A549 (cell line): Measurements from ENCODE around the gene NSMCE3.

Experiments used
- CEBPB ChIP-seq, 2 experiments: fragments of >200 bp in 1 of 2; sonication (Bioruptor Twin) in 1 of 2; formaldehyde crosslinking in 1 of 2; IDR thresholded peaks; 2 replicates each; pipeline ENCODE4 v1.6.1; 2012 to 2016
- CTCF ChIP-seq: fragments of >200 bp; sonication (Bioruptor Twin); formaldehyde crosslinking; IDR thresholded peaks from 3 replicates; pipeline ENCODE4 v1.5.1; 2016
- E2F6 ChIP-seq: IDR thresholded peaks from 2 replicates; pipeline ENCODE4 v1.6.1; 2012; ENCODE audit warnings: low read depth, borderline replicate concordance
- EP300 ChIP-seq, 2 experiments: fragments of >200 bp; sonication (Bioruptor Twin); formaldehyde crosslinking; IDR thresholded peaks; 2 replicates in 1 of 2; 3 replicates in 1 of 2; pipeline ENCODE4 v1.6.1; 2016 to 2017
- ESRRA ChIP-seq: fragments of 150-350 bp; IDR thresholded peaks from 2 replicates; pipeline ENCODE4 v1.6.1; 2014; ENCODE audit warnings: mild to moderate bottlenecking, low read length, borderline replicate concordance
- JUNB ChIP-seq: fragments of >200 bp; sonication (Bioruptor Twin); formaldehyde crosslinking; IDR thresholded peaks from 2 replicates; pipeline ENCODE4 v1.6.1; 2016
- MAX ChIP-seq: IDR thresholded peaks from 2 replicates; pipeline ENCODE4 v1.6.1; 2012
- MAZ ChIP-seq: fragments of 150-350 bp; IDR thresholded peaks from 2 replicates; pipeline ENCODE4 v1.6.1; 2014; ENCODE audit warnings: antibody characterized with exemption, low read depth, low read length, borderline replicate concordance
- POLR2A ChIP-seq: IDR thresholded peaks from 2 replicates; pipeline ENCODE4 v1.6.1; 2012; ENCODE audit warnings: mild to moderate bottlenecking, low read length
- RAD21 ChIP-seq, 2 experiments: fragments of >200 bp in 1 of 2; sonication (Bioruptor Twin) in 1 of 2; formaldehyde crosslinking in 1 of 2; IDR thresholded peaks in 1 of 2; conservative IDR thresholded peaks in 1 of 2; 2 replicates in 1 of 2; 3 replicates in 1 of 2; pipeline ENCODE4 v1.6.1; 2012 to 2018; ENCODE audit warnings: inconsistent platforms in 1 of 2
- RFX5 ChIP-seq: fragments of 450-650 bp; IDR thresholded peaks from 2 replicates; pipeline ENCODE4 v1.7.1; 2014; ENCODE audit warnings: antibody characterized with exemption, mild to moderate bottlenecking, moderate library complexity
- ZC3H11A ChIP-seq: fragments of 450-650 bp; IDR thresholded peaks from 2 replicates; pipeline ENCODE4 v1.6.1; 2014; ENCODE audit warnings: antibody characterized with exemption, mild to moderate bottlenecking
- ZSCAN20 ChIP-seq: fragments of 250-450 bp; sonication (Bioruptor Pico); IDR thresholded peaks from 2 replicates; pipeline ENCODE4 v1.8.0; 2022; ENCODE audit warnings: mild to moderate bottlenecking, moderate library complexity
- TF ChIP-seq, protein P1 (sequence below): fragments of 200-600 bp; sonication (generic); IDR thresholded peaks from 2 replicates; pipeline ENCODE4 v1.6.1; 2016; ENCODE audit warnings: antibody characterized with exemption, mild to moderate bottlenecking, moderate library complexity

- no peak for TF ChIP-seq CEBPB (IDR thresholded peaks at IDR 0.05)
- no peak for TF ChIP-seq E2F6
- no peak for TF ChIP-seq CTCF
- no peak for TF ChIP-seq JUNB
- TF ChIP-seq ZSCAN20 (CRISPR knock-in tag): no peak
- no peak for TF ChIP-seq POLR2A
- TF ChIP-seq EP300 (IDR thresholded peaks at IDR 0.05): no peak
- no peak for TF ChIP-seq MAZ
- TF ChIP-seq RAD21 (conservative IDR thresholded peaks at IDR 0.05 in 1 of 2, IDR thresholded peaks at IDR 0.05 in 1 of 2): no peak
- no peak for TF ChIP-seq ZC3H11A
- TF ChIP-seq, protein P1, sequence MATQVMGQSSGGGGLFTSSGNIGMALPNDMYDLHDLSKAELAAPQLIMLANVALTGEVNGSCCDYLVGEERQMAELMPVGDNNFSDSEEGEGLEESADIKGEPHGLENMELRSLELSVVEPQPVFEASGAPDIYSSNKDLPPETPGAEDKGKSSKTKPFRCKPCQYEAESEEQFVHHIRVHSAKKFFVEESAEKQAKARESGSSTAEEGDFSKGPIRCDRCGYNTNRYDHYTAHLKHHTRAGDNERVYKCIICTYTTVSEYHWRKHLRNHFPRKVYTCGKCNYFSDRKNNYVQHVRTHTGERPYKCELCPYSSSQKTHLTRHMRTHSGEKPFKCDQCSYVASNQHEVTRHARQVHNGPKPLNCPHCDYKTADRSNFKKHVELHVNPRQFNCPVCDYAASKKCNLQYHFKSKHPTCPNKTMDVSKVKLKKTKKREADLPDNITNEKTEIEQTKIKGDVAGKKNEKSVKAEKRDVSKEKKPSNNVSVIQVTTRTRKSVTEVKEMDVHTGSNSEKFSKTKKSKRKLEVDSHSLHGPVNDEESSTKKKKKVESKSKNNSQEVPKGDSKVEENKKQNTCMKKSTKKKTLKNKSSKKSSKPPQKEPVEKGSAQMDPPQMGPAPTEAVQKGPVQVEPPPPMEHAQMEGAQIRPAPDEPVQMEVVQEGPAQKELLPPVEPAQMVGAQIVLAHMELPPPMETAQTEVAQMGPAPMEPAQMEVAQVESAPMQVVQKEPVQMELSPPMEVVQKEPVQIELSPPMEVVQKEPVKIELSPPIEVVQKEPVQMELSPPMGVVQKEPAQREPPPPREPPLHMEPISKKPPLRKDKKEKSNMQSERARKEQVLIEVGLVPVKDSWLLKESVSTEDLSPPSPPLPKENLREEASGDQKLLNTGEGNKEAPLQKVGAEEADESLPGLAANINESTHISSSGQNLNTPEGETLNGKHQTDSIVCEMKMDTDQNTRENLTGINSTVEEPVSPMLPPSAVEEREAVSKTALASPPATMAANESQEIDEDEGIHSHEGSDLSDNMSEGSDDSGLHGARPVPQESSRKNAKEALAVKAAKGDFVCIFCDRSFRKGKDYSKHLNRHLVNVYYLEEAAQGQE: no peak
- no peak for TF ChIP-seq MAX
- TF ChIP-seq ESRRA: no peak
- no peak for TF ChIP-seq RFX5
Measured at GRCh38 chr15:29242456-29243242, 27.0 kb downstream of the NSMCE3 start.
